ENCODE data around the gene AKAP7.
"Not testable (repeated sequence)": the region's sequence is repeated elsewhere in the genome, so short reads cannot be mapped to it uniquely, and the experiment has no call there.

The AKAP7 gene

DNA sequence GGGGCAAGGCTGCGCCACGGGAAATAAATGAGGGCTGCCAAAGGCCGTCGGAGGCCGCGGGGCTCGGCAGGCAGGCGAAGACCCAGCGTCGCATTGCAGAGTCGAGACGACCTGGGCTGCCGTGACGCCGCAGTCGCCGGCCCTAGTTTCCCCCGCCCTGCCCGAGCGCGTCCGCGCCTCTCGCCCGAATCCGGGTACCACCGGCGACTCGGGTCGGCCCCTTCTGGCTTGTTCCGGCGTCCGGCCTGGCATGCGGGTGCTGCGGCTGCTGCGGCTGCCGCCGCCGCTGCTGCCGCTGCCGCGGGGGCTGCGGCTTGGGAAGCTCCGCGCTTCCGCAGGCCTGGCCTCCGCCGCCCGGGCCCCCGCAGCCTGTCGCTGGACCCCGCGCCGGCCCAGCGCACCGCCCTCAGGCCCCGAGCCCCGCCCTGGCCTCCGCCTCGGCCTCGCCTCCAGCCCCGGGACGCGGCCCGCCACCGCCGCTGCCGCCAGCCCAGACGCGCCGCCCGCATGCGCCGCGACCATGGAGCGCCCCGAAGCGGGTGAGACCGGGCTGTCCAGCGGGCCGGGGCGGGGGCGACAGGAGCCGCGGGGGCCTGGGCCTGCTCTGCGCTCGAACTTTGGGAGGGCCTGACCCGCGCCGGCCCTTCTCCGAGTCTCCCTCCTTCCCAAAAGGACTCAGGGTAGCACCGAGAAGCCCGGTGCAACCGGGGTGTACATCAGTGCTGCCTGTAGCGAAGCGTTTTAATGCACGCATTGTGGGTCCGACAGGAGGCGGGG, at the start of gene AKAP7:
Gene AKAP7, plus strand, starts transcription at position 224 of the 777 bp plus-strand sequence. Its CDS starts 297 bp downstream, at position 521.
- peak; percentile 47 for DNase-seq

DNA sequence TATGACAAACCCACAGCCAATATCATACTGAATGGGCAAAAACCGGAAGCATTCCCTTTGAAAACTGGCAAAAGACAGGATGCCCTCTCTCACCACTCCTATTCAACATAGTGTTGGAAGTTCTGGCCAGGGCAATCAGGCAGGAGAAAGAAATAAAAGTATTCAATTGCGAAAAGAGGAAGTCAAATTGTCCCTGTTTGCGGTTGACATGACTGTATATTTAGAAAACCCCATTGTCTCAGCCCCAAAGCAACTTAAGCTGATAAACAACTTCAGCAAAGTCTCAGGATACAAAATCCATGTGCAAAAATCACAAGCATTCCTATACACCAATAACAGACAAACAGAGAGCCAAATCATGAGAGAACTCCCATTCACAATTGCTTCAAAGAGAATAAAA, 44.9 kb upstream of the AKAP7 start:
- not testable (repeated sequence) for DNase-seq

DNA sequence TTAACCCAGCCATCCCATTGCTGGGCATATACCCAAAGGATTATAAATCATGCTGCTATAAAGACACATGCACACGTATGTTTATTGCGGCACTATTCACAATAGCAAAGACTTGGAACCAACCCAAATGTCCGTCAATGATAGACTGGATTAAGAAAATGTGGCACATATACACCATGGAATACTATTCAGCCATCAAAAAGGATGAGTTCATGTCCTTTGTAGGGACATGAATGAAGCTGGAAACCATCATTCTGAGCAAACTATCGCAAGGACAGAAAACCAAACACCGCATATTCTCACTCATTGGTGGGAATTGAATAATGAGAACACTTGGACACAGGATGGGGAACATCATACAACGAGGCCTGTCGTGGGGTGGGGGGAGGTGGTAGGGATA, 43.3 kb upstream of the AKAP7 start:
- DNase-seq: not testable (repeated sequence)

DNA sequence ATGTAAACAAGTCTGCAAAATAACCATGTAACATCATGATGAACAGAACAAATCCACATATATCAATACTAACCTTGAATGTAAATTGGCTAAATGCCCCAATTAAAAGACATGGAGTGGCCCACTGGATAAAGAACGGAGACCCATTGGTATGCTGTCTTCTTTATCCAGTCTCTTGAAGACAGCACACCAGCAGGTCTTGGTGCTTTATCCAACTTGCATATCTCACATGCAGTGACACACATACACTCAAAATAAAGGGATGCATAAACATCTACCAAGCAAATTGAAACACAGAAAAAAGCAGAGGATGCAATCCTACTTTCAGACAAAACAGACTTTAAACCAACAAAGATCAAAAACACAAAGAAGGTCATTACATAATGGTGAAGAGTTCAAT, 41.9 kb upstream of the AKAP7 start:
- DNase-seq: no peak

DNA sequence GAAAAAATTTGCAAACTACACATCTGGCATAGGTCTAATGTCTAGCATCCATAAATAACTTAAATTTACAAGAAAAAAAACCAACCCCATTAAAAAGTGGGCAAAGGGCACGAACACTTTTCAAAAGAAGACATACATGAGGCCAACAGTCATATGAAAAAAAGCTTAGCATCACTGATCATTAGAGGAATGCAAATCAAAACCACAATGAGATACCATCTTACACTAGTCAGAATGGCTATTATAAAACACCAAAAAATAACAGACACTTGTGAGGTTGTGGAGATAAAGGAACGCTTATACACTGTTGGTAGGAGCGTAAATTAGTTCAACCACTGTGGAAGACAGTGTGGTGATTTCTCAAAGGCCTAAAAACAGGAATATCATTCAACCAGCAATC, 38.5 kb upstream of the AKAP7 start:
- no peak for DNase-seq

DNA sequence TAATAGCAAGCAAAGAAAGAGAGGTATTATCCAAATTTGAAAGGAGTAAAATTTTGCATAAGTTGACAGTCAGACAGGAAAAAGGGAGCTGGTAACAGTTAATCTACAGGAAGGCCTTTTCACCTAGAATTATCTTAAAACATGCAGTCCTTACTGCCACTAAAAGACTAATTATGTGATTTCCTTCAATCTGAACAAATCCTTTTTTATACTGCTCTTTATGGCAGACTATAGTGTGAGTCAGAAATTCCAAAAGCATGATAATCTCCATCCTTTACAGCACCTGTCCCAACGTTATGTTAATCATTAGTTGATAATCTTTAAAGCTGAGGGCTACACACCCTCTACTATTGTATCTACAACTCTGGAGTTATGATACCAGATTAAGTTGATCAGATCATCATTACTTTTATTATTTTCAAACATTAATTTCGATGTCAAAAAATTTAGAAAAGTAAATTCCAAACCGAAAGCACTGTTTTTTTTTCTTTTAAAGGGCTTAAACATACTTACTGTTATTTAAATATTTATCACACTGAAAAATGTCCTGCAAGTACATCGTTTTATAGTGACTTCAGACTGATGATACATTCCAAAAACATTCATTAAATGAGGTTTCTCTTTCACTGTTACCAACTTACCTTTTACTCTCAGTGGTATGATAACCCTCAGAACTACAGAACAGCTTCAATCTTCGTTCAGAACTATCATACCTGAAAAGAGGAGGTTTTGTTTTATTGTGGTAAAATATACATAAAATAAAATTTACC, 33.2 kb upstream of the AKAP7 start:
- no peak for DNase-seq

DNA sequence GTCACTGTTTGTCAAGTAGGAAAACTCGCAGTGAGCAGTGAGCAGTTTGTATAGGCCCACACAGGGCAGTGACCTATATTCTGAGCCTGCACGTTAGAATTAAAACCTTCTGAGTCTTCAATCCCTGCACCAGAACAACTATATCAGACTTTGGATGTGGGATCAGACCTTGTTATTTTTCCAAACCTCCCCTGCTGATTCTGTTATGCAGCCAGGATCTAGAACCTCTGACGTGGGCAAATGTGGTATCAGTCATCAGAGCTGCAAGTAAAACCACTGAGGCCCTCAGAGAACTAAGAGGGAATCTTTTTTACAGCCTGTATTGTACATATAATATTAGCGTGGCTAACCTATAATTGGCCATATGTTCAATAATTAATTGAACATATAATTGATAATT, 32.0 kb upstream of the AKAP7 start:
- DNase-seq: no peak

DNA sequence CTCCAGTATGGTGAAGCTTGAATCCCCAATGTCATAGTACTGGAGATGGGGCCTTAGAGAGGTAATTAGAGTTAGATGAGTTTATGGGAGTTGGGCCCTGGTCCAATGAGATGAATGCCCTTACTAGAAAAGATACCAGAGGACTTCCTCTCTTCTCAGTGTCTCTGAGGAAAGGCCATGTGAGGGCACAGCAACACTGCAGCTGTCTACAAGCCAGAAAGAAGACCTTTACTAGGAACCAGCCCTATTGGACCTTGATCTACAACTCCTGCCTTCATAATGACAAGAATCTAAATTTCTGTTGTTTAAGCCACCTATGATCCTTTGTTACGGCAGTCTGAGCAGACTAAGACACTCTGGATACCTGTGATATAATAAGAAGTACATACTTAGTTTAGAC, 31.4 kb upstream of the AKAP7 start:
- no peak for DNase-seq

DNA sequence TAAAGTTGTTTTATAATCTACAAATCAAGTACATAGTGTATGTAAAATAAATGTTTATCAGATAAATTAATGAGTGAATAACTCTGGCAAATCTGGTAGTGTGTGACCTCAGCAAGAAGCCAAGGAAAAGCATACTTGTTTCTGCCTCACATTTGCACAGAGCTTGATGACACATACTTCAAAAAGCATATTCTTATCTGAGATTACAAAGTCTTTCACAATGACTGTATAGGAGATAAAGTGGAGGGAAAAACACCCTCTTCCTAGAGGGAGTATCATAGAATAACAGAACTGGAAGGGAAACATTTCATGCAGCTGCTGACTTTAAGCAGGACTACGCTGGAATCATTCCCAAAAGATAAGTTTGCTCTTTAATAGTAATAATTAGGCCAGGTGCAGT, 28.1 kb upstream of the AKAP7 start:
- DNase-seq: no peak

DNA sequence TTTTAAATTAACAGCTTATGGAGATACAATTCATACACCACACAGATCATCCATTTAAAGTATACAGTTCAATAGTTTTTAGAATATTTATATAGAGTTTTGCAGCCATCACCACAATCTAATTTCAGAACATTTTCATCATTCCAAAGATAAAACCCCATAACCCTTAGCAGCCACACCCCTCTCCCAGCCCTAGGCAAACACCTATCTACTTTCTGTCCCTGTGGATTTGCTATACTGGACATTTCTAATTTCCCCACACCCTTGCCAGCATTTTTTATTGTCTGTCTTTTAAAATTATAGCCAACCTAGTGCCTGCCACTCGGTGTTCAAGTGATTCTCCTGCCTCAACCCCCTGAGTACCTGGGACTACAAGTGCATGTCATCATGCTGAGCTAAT, 23.0 kb upstream of the AKAP7 start:
- DNase-seq: no peak

DNA sequence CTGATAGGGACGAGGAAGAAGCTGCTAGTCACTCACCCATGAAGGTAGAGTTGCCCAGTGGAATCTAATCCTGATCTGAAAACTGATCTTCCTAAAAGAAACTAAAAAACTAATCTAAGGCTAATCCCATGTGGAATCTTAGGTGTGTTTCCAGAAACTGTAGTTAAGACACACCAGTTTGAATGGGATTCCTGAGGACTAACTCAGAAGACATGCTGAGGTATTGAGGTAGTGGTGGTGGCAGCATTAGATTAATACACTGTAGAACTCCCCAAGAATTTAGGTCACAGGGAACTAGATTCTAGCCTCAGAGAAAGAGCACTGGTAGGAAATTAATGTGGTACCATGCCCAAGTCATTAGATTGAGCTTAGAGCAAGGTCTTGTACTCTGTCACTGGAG, 19.6 kb upstream of the AKAP7 start:
- DNase-seq: no peak

DNA sequence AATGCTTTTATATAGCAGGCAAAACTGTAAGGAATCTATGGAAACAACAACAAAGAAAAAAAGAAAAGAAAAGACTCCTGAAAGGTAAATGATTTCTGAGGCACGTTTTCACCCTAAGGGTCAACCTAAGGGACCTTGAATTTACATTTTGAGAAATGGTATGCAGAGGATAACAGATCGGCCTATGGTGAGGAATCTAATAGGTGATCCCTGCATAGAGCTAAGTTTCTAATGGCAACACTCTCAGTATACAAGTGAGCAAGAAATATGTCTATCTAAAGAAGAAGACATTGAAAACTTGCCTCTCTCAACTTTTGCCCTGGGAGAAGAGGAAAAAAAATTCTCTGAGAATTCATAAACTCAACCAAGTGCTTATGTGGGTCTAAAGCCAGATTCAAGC, 18.9 kb upstream of the AKAP7 start:
- DNase-seq: no peak

DNA sequence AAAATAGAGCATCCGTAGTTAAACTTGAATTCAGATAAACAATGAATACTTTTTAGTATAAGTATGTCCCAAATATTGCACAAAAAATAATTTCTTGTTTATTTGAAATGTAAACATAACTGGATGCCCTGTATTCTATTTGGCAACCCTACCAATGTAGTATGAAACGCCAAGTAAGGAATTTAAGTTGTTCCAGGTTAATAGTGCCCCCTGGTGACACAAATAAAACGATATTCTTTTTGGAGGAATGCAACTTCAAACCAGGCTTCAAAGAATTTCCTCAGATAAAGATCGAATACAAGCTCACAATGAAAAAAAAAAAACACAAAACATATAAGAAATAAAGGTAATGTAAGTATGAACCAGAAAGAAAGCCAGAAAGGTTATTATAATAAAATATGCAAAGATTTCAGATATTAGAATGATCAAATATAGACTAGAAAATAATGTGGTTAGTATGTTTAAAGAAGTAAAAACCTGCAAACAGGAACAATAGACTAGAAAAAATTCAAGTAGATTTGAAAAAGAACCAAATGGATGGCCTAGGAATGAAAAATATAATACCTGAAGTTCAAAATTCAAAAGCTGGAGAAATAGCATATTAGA, 18.4 kb upstream of the AKAP7 start:
- DNase-seq: peak; percentile 64

DNA sequence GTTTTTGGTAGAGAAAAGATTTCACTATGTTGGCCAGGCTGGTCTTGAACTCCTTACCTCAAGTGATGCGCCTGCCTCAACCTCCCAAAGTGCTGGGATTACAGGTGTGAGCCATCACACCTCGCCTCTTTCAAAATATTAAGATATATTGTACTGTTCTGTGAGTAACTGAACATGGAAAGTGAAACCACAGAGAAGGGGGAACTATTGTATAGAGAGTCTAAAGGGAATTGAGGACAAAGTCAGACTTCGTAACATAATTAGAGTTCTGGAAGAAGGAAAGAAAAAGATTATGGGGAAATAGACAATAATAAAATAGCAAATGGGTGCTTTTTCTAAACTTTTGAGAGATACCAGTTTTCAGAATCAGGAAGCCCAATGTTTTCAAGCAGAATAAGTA, 17.4 kb upstream of the AKAP7 start:
- no peak for DNase-seq

DNA sequence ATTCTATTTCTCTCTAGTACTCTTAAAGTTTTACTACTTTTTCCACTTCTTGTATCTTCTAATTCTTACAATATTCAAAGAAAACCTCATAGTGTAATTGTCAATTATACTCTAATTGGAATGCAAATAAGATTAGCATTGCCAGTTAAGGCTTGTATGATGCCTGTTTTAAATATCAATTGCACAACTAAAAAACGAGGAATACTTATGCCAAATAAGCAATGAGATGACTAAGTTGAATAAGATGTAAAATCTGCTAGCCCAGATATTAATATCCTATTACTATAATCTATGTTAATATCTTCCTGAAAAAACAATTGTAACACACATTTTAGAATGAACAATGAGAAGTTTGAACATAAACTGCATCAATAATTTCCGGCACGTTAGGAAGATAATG, 13.3 kb upstream of the AKAP7 start:
- no peak for DNase-seq

DNA sequence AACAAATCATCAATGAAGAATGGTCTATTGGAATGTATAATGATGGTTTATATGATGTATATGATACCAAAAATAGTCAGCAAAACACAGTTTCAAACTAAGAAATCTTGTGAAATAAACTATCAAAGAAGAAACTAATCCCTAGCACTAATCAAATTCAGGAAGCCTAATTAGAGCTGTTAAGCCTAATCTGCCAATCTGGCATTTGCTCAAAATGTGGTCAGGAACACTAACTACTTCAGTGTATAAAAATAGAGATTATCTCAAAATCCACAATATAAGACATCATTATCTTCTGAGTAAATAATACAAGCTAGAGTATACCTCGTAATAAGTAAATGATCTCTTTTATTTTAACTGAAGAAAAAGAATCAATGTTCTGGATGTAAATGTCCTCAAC, 12.8 kb upstream of the AKAP7 start:
- no peak for DNase-seq

DNA sequence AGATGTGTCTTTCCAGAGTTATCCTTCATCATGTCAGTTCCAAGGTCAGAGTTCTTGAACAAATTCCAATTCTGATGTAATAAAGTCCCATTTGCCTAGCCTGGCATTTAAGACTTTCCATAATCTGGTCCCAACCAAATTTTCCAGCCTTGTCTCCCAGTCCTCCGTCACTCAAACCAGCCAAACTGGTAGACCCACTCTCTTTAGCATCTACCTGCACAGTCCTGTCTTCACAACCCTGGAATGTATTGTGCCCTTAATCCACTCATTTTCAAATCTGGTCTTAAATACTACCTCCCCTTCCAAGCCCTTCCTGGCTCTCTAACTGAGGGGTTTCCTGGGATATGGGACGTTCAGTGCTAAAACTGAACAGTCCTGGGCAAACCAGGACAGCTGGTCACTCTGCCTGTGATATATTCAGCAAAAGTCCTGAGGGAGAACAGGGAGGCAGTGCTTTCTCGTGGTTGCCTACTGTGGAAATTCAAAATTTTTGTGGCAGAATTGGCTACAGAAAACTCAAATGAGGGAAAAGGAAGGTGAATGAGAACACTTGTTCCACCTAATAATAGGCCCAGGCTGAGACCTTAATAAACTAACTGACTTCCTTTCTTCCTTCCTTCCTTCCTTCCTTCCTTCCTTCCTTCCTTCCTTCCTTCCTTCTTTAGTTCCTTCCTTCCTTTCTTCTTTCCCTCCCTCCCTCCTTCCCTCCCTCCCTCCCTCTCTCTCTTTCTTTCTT, 10.8 kb upstream of the AKAP7 start:
- no peak for DNase-seq

DNA sequence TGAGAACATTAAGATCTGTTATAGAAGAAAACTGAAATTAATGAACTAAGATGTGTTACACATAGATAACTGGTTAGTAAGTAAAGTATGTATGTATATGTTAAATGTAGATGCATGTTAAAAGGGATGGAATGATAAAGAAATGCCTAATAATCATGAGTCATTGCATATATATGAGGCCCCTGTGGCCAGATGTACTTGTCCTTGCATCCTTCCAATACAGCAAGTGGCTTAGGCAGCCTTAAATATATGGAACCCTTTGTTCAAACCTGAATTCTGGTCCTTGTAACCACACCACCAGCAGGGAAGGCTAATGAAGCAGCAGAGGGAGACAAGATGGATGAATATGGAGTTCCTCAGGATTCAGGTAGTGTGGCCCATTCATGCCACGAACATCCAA, 9.8 kb upstream of the AKAP7 start:
- peak; percentile 11 for DNase-seq

DNA sequence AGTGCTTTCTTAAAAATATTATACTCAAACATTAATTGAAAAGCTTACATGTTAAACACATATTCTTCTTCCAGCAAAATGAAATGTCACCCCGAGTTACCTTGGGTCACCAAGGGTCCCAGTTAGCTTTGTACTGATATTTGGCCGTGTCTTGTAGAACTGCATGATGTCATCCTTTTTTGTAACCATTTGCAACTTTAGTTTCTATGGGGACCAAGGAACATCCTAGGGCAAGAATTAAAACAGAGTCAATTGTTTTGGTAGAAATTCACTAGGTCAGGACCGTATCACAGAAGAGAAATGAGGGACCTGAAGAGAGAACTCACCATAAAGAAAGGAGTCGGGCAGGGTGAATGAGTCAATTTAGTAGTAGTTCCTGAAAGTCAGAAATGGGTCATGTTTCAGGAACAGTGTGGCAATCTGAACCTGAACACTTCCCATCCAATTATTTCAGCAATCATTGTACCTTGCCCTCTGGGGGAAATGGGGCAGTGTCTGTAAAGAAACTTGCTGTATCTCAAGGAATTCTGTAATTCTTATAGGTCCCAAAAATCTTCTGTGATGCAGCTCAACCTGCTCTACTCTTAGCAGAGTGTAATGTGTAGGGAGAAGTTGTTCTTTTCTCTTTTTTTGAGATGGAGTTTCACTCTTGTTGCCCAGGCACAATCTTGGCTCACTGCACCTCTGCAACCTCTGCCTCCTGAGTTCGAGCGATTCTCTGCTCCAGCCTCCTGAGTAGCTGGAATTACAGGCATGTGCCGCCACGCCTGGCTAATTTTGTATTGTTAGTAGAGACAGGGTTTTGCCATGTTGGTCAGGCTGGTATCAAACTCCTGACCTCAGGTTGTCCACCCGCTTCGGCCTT, 5.3 kb upstream of the AKAP7 start:
- DNase-seq: no peak

DNA sequence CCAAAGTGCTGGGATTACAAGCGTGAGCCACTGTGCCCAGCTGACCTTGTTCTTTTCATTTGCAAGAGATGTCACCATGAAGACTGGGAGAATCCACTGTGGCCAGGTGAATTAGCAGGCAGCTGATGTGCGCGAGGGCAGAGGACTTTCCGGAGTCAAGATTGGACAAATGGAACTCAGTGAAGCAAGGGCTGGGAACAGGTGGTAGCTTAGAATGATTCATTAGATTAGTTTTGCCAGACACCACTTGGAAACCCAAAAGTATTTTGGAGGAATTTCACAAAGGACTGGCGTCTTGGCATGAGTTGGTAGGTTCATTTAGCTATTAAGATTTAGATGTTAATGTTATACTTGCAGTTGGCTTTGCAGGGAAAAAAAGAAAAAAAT, 4.7 kb upstream of the AKAP7 start:
- DNase-seq: no peak

DNA sequence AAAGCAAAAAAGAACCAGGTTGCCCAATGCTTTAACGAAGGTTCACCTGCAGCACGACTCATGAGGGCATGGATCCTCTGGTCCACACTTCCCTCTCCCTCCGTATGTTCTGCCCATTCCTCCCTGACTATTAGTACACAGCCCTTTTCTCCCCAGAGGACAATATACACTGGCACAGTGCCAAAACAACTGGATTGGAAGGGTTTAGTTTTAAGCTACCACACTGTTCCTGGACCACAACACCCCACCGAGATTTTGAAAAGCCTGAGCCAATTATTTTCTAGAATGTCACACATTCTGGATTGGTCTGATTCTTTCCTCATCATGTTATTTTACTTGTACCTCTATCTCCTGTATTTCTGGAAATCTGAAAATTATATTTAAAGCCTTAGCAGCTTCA, 2.9 kb upstream of the AKAP7 start:
- no peak for DNase-seq

DNA sequence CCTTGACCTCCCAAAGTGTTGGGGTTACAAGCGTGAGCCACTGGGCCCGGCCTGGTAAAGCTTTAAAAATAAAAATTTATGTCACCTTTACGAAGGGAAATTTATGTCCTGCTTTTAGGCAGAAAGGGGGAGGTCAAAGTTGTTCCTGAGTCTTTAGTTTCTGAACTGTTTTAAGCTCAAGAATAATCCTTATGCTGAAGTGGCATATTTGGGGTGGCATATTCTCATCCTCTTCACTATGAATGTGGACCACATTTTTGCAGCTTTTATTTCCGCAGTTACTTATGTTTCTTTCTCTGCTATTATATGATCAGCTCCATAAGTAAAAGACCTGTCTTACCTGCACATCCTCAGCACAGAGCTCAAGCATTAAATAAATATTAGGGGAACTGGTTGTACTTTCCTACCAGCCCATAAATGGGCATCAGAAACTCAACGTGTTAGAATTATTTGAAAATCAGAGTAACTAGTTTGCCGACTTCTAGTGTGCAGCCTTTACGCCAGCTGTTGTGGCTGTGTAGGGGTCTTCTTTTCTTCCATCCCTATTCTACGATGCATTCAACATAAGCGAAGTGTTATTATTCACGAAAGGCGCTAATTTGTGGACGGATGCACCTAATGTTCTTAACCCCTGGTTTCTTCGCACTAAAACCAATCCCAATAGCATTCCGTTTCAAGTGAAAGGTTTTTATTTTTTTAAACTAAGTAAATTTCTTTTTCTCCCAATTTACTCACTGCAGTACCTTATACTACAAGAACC, 867 bp upstream of the AKAP7 start:
- DNase-seq: no peak

Measured in hematopoietic multipotent progenitor cell treated with erythropoietin and hydrocortisone succinate and interleukin-3 and kit ligand, for 8 days (in vitro differentiated cells).